HT1080 (cell line): ENCODE data around the gene GPR32. TPM values are rescaled to one million over a fixed set of nuclear protein-coding genes. Genes with fewer than 3 reads are reported as not detected.
"Not testable (repeated sequence)": the region's sequence is repeated elsewhere in the genome, so short reads cannot be mapped to it uniquely, and the experiment has no call there.

ENCODE experiments used
- DNase-seq: peaks from one replicate; pipeline ENCODE4 v3.0.0-alpha.2; 2015; ENCODE audit warnings: low read depth
- total RNA-seq: library from RNA; depleted of rRNA; stranded (reverse); fragments of >200 nt; shearing (Covaris generic); gene quantifications from 2 replicates; pipeline ENCODE4 v1.2.3, GENCODE V29; 2014

GPR32 gene
- total RNA-seq, 1 experiment from 2014 or later, result not detected

- no peak for DNase-seq
Observed at GRCh38 chr19:50745221-50745620, 25.0 kb upstream of the GPR32 start.

- not testable (repeated sequence) for DNase-seq
Observed at GRCh38 chr19:50747141-50747540, 23.1 kb upstream of the GPR32 start.

GRCh38 chr19:50749490-50749889, 20.8 kb upstream of the GPR32 start:
- no peak for DNase-seq

- no peak for DNase-seq
Observed at GRCh38 chr19:50750010-50750409, 20.3 kb upstream of the GPR32 start.

GRCh38 chr19:50753879-50754278, 16.4 kb upstream of the GPR32 start:
- no peak for DNase-seq

- peak; percentile 70 for DNase-seq
Observed at GRCh38 chr19:50756244-50756643, 14.0 kb upstream of the GPR32 start.

GRCh38 chr19:50757624-50758023, 12.6 kb upstream of the GPR32 start:
- not testable (repeated sequence) for DNase-seq

- not testable (repeated sequence) for DNase-seq
Observed at GRCh38 chr19:50759076-50759475, 11.2 kb upstream of the GPR32 start.

- DNase-seq, result peak; percentile 75
Observed at GRCh38 chr19:50759886-50760285, 10.4 kb upstream of the GPR32 start.

GRCh38 chr19:50761501-50761900, 8.8 kb upstream of the GPR32 start:
- DNase-seq, result not testable (repeated sequence)

GRCh38 chr19:50763521-50763920, 6.7 kb upstream of the GPR32 start:
- not testable (repeated sequence) for DNase-seq

GRCh38 chr19:50764409-50764808, 5.9 kb upstream of the GPR32 start:
- DNase-seq, result no peak

GRCh38 chr19:50766746-50767145, 3.5 kb upstream of the GPR32 start:
- not testable (repeated sequence) for DNase-seq

- DNase-seq, result peak; percentile 79
Observed at GRCh38 chr19:50767263-50767662, 3.0 kb upstream of the GPR32 start.

- DNase-seq, result no peak
Observed at GRCh38 chr19:50768277-50768676, 2.0 kb upstream of the GPR32 start.

- DNase-seq, result no peak
Observed at GRCh38 chr19:50770888-50771287, 624 bp downstream of the GPR32 start.

- DNase-seq, result no peak
Observed at GRCh38 chr19:50772476-50772875, 2.2 kb downstream of the GPR32 start.

GRCh38 chr19:50772912-50773311, 2.6 kb downstream of the GPR32 start:
- not testable (repeated sequence) for DNase-seq

- not testable (repeated sequence) for DNase-seq
Observed at GRCh38 chr19:50773454-50773853, 3.2 kb downstream of the GPR32 start.

- no peak for DNase-seq
Observed at GRCh38 chr19:50776131-50776530, 5.9 kb downstream of the GPR32 start.

- no peak for DNase-seq
Observed at GRCh38 chr19:50777261-50777660, 7.0 kb downstream of the GPR32 start.

GRCh38 chr19:50777830-50778303, 7.6 kb downstream of the GPR32 start:
- DNase-seq, result no peak

- no peak for DNase-seq
Observed at GRCh38 chr19:50778906-50779430, 8.7 kb downstream of the GPR32 start.
